Ishikawa (cell line): ENCODE measurements around the gene CLDN5.

Source experiments
- CEBPB ChIP-seq: IDR thresholded peaks from 2 replicates; pipeline ENCODE4 v1.6.1; 2012
- CREB1 ChIP-seq: IDR thresholded peaks from 2 replicates; pipeline ENCODE4 v1.6.1; 2012; ENCODE audit warnings: low read depth
- EGR1 ChIP-seq: IDR thresholded peaks from 2 replicates; pipeline ENCODE4 v1.6.1; 2012
- EP300 ChIP-seq: IDR thresholded peaks from 2 replicates; pipeline ENCODE4 v1.6.1; 2012; ENCODE audit warnings: borderline replicate concordance
- FOXM1 ChIP-seq: IDR thresholded peaks from 2 replicates; pipeline ENCODE4 v1.6.1; 2012; ENCODE audit warnings: low read depth, borderline replicate concordance
- MAX ChIP-seq: IDR thresholded peaks from 2 replicates; pipeline ENCODE4 v1.6.1; 2012
- NFIC ChIP-seq: IDR thresholded peaks from 2 replicates; pipeline ENCODE4 v1.6.1; 2012
- RAD21 ChIP-seq: IDR thresholded peaks from 2 replicates; pipeline ENCODE4 v1.6.1; 2012; ENCODE audit warnings: low read depth
- REST ChIP-seq: IDR thresholded peaks from 2 replicates; pipeline ENCODE4 v1.6.1; 2012; ENCODE audit warnings: low read depth, mild to moderate bottlenecking
- TAF1 ChIP-seq: IDR thresholded peaks from 2 replicates; pipeline ENCODE4 v1.6.1; 2012; ENCODE audit warnings: low read depth, mild to moderate bottlenecking
- TCF12 ChIP-seq: IDR thresholded peaks from 2 replicates; pipeline ENCODE4 v1.6.1; 2012; ENCODE audit warnings: low read depth
- TEAD4 ChIP-seq: IDR thresholded peaks from 2 replicates; pipeline ENCODE4 v1.6.1; 2012
- USF1 ChIP-seq: IDR thresholded peaks from 2 replicates; pipeline ENCODE4 v1.6.1; 2012
- YY1 ChIP-seq: IDR thresholded peaks from 2 replicates; pipeline ENCODE4 v1.6.1; 2012; ENCODE audit warnings: low read depth
- ZBTB7A ChIP-seq: IDR thresholded peaks from 2 replicates; pipeline ENCODE4 v1.6.1; 2012; ENCODE audit warnings: low read depth

CLDN5 gene

GRCh38 chr22:19495562-19496323 is 28.5 kb downstream of the CLDN5 start:
- TF ChIP-seq NFIC (no peak), CEBPB (no peak), YY1 (no peak), RAD21 (no peak), MAX (no peak), ZBTB7A (no peak), TAF1 (no peak), TEAD4 (no peak), EP300 (no peak), TCF12 (no peak), FOXM1 (no peak), USF1 (no peak), REST (no peak), EGR1 (no peak), CREB1 (no peak)

- TF ChIP-seq MAX (no peak), REST (no peak), TCF12 (no peak), TAF1 (no peak), RAD21 (no peak), TEAD4 (no peak), EP300 (no peak), EGR1 (no peak), CREB1 (no peak), CEBPB (no peak), FOXM1 (no peak), ZBTB7A (no peak), USF1 (no peak), YY1 (no peak), NFIC (no peak)
Observed at GRCh38 chr22:19494676-19495173, 29.5 kb downstream of the CLDN5 start.

- TF ChIP-seq REST (no peak), CEBPB (no peak)
Observed at GRCh38 chr22:19494001-19494560, 30.1 kb downstream of the CLDN5 start.

- TF ChIP-seq NFIC = no peak
- no peak for TF ChIP-seq CEBPB
- TF ChIP-seq MAX = no peak
- no peak for TF ChIP-seq ZBTB7A
- no peak for TF ChIP-seq FOXM1
- TF ChIP-seq EP300 = no peak
- TF ChIP-seq TAF1 = no peak
- no peak for TF ChIP-seq EGR1
- TF ChIP-seq TCF12 = no peak
- no peak for TF ChIP-seq REST
- no peak for TF ChIP-seq USF1
- TF ChIP-seq TEAD4 = no peak
- TF ChIP-seq CREB1 = no peak
- no peak for TF ChIP-seq RAD21
- TF ChIP-seq YY1 = no peak
Observed at GRCh38 chr22:19492504-19493174, 31.6 kb downstream of the CLDN5 start.
